ENCODE data around the gene TTLL11.

The TTLL11 gene

DNA sequence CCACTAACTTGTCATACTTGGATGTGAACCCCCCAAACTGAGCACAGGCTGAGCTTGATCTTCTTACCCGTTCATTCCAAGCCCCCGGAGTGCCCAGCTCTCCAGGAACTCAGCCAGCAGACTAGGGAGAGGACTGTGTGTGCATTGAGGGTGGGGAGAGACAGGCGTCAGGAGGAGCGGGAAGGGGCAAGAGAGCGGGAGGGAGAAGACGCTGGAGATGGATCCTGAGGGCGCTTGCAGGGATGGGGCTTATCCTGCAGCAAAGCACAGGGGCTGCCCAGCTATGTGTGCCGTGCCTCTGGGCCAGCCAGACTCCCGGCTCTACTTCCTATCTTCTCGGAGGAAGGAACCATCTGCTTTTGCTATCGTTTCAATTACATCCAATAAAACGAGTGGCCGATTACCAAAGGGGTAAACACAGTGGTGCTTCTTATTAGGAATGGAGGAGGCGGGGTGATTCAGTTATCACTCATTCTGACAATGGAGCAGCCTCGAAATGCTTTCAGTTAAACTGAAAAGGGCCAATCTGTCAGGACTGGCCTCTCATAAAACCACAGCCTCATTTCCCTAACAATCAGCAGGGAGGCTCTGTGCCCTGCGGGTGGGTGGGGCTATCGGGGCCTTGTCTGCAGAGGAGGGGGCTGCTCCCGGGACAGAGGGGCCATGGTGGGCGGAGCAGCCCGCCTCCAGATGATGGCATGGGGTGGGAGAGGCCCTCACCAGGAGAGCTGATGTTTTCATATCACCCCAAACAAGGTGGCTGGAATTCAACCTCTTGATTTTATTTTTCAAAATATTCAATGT is 273.5 kb downstream of the TTLL11 start:
- TF ChIP-seq, protein P1, sequence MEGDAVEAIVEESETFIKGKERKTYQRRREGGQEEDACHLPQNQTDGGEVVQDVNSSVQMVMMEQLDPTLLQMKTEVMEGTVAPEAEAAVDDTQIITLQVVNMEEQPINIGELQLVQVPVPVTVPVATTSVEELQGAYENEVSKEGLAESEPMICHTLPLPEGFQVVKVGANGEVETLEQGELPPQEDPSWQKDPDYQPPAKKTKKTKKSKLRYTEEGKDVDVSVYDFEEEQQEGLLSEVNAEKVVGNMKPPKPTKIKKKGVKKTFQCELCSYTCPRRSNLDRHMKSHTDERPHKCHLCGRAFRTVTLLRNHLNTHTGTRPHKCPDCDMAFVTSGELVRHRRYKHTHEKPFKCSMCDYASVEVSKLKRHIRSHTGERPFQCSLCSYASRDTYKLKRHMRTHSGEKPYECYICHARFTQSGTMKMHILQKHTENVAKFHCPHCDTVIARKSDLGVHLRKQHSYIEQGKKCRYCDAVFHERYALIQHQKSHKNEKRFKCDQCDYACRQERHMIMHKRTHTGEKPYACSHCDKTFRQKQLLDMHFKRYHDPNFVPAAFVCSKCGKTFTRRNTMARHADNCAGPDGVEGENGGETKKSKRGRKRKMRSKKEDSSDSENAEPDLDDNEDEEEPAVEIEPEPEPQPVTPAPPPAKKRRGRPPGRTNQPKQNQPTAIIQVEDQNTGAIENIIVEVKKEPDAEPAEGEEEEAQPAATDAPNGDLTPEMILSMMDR (IDR thresholded peaks at IDR 0.05; ENCODE audit: low read depth, low read length, missing control alignments): no peak
- H3K4me3 ChIP-seq (ENCODE audit: low read depth, low read length): no peak overlapping the region
- DNase-seq (ENCODE audit: low read depth): no peak

DNA sequence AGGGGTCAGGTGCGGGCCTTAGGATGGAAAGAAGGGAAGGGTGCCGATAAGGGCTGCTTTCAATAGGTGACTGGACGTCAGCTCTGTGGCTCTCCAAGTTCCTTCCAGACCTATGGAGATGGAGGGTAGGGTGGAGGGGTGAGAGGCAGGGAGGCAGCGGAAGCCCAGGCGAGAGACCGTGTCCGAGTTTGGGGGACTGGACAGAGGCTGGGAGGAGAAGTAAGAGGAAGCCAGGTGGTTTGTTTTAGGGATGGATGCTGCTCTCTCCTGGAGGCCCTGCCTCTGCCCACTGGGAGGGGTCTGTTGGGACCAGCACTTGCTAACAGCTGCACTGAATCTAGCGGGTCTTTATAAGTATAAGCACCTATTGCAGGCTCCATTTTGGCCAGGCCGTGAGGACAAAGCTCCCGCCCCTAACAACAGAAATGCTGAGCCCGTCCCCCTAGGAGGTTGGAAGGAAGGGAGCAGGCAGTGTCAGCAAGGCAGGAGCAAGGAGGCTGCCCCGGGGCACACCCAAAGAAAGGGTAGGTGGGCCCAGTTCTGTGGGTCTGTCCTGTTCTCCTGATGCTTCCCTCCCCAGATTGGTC is 274.2 kb downstream of the TTLL11 start:
- no peak for DNase-seq (ENCODE audit: low read depth)
- TF ChIP-seq, protein P1 (IDR thresholded peaks at IDR 0.05; ENCODE audit: low read depth, low read length, missing control alignments): no peak
- H3K4me3 ChIP-seq (ENCODE audit: low read depth, low read length): no peak overlapping the region

DNA sequence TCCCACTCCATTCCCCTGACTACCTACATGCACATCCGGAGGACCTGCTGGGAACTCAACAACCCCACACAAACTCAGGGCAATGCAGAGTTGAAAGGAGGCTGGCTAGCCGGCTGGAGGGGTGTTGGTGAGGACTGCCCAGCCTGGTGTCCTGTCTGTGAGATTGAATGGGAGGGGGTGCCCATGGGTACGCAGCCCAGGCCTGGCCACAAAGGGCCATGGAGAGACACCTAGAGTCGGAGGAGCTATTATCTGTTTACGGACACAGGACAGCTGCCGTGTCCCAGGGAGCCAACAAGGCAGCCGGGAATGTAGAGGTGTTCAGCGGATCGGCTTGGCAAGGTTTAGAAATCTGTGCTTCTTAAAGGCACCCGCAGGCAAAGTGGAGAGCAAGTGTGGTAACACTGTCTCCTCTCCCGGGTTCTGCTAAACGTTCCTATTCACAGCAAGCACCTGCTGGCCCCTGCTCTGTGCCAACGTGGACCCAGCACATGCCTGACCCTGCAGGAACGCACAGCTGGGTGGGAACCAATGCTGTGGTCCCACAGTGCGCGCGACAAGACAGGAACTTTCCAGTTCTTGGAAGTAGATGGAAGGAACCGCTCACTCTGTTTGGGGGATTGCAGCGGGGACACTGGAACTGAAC is 275.0 kb downstream of the TTLL11 start:
- no peak overlapping the region for H3K4me3 ChIP-seq (ENCODE audit: low read depth, low read length)
- no peak for DNase-seq (ENCODE audit: low read depth)
- TF ChIP-seq, protein P1 (IDR thresholded peaks at IDR 0.05; ENCODE audit: low read depth, low read length, missing control alignments): no peak

DNA sequence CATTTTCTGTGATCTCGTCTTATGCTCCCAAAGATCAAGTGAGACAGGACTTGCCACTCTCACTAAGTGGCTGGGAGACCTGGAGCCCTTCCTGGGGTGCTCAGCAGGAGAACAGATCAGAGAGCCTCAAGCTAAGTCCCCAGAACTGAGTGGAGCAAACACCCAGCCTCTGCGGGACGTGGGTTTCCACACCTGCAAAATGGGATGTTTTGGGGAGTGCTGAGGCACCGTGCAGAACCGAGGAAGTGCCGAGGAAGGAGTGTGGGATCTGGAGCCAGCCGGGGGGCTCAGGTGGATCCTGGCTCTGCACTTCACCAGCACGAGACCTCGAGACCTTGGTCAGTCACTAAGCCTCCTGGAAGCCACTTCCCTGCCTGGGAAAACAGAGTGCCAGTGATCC is 275.6 kb downstream of the TTLL11 start:
- no peak for DNase-seq (ENCODE audit: low read depth)
- no peak overlapping the region for H3K4me3 ChIP-seq (ENCODE audit: low read depth, low read length)
- TF ChIP-seq, protein P1 (IDR thresholded peaks at IDR 0.05; ENCODE audit: low read depth, low read length, missing control alignments): no peak

DNA sequence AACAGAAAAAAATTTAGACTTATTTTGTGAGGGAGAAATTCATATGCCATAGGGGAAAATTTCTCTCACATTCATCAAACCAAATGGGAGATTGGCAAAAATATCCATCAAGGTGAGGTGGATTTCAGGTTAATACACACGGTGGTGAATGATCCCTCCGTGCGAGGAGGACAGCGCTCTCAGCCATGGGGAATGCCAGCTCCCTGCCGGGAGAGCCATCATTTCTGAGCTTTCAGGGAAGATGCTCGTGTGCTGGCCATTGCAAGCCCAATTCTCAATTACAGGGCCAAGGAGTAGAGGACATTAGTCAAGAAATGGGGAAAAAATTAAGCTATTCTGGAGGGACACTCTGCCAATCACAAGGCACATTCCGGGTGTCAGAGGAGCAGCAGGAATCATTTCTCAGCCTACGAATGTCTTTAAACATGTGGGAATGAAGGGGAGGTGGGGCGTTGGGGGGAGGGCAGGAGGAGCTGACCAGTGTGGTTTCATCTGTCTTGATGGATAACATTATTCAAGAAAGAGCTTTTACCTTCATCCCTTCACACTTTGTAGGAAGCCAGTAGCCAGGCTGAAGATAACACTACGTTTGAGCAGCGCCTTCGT is 276.2 kb downstream of the TTLL11 start:
- no peak for DNase-seq (ENCODE audit: low read depth)
- TF ChIP-seq, protein P1 (IDR thresholded peaks at IDR 0.05; ENCODE audit: low read depth, low read length, missing control alignments): no peak
- H3K4me3 ChIP-seq (ENCODE audit: low read depth, low read length): no peak overlapping the region

DNA sequence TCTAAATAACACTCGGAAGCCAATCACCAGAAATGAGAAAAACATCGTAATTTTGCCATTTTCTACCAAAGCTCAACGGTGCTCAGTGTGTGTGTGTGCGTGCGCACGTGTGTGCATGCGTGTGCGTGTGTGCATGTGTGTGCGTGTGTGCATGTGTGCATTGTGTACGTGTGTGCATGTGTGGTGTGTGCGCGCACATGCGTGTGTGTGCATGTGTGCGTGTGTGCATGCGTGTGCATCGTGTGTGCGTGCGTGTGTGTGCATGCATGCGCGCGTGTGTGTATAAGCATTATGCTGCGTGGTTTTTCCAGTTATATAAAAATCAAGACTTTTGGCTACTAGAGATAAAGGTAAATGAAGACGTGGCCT is 276.7 kb downstream of the TTLL11 start:
- no peak overlapping the region for H3K4me3 ChIP-seq (ENCODE audit: low read depth, low read length)
- TF ChIP-seq, protein P1 (IDR thresholded peaks at IDR 0.05; ENCODE audit: low read depth, low read length, missing control alignments): no peak
- DNase-seq (ENCODE audit: low read depth): no peak

Measured in GM12864 (cell line).